Ascending aorta (tissue), 2 donors: ENCODE results near the gene ABCC8. TPM values are rescaled to one million over a fixed set of nuclear protein-coding genes. Genes with fewer than 3 reads are reported as not detected.

Source experiments
- DNase-seq, 2 donors: peaks; one replicate each; pipeline ENCODE4 v3.0.0-alpha.2; 2019; ENCODE audit warnings: low spot score in 2 of 2
- H3K27ac ChIP-seq, 2 donors: fragments of 200-600 bp; sonication (generic); one replicate each; pipeline ENCODE4 v1.5.1; 2016 to 2017; ENCODE audit warnings: mild to moderate bottlenecking in 1 of 2
- H3K27me3 ChIP-seq: fragments of 200-600 bp; sonication (generic); one replicate; pipeline ENCODE4 v1.5.1; 2017
- H3K36me3 ChIP-seq, 2 donors: fragments of 200-600 bp; sonication (generic); one replicate each; pipeline ENCODE4 v1.5.1; 2016
- H3K4me1 ChIP-seq, 2 donors: fragments of 200-600 bp; sonication (generic); one replicate each; pipeline ENCODE4 v1.5.1; 2016 to 2017; ENCODE audit warnings: mild to moderate bottlenecking in 1 of 2
- H3K4me3 ChIP-seq, 2 donors: fragments of 200-600 bp; sonication (generic); one replicate each; pipeline ENCODE4 v1.5.1; 2016 to 2017; ENCODE audit warnings: mild to moderate bottlenecking in 1 of 2
- H3K9me3 ChIP-seq, 2 donors: fragments of 200-600 bp; sonication (generic); one replicate each; pipeline ENCODE4 v1.5.1; 2016
- intact Hi-C: fragments of 100-400 bp; cut with DNase I; formaldehyde crosslinking; loops from one replicate; pipeline ENCODE4 v1.15.1; 2023
- total RNA-seq: library from RNA; depleted of rRNA; stranded (reverse); fragments of >200 nt; gene quantifications from one replicate; pipeline ENCODE4 v1.1.0, GENCODE V29; 2016
- TF ChIP-seq, protein P1 (sequence below), 3 experiments: fragments of 200-600 bp in 2 of 3; fragments of 450-650 bp in 1 of 3; sonication (generic) in 2 of 3; IDR thresholded peaks; one replicate each; pipeline ENCODE4 v1.5.1; 2016 to 2019; ENCODE audit warnings: antibody characterized with exemption in 3 of 3, mild to moderate bottlenecking in 1 of 3, moderate library complexity in 1 of 3

ABCC8 gene
- total RNA-seq, 1 donor from 2014 or later = not detected

DNA sequence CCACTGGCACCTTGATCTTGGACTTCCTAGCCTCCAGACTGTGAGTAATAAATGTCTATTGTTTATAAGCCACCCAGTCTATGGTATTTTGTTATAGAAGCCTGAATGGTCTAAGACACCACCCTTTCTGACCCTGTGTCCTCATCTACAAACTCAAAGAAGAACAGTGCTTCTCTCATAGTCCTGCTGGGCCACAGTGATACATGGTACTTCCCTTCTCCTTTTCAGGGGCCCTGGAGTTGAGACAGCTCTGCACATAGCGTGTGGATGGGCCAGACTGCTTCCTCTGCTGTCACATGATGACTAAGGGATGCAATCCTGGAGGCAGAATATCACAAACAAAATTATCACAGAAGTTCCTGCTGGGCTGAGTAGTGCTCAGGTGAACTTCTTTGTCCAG is 93.2 kb downstream of the ABCC8 start:
- Histone ChIP-seq H3K4me1 (peaks cover 4% of the 10 kb centered on the region in 2 donors), H3K9me3 (no peaks in the 10 kb centered on the region), H3K4me3 (no peak overlapping the region), H3K27ac (no peak overlapping the region), H3K36me3 (no peaks in the 10 kb centered on the region), H3K27me3 (no peaks in the 10 kb centered on the region)
- intact Hi-C loops = loop anchor here (10.0 kb wide), 1 partner anchor 591 kb away; no protein-coding TSS in a partner anchor
- TF ChIP-seq, protein P1, sequence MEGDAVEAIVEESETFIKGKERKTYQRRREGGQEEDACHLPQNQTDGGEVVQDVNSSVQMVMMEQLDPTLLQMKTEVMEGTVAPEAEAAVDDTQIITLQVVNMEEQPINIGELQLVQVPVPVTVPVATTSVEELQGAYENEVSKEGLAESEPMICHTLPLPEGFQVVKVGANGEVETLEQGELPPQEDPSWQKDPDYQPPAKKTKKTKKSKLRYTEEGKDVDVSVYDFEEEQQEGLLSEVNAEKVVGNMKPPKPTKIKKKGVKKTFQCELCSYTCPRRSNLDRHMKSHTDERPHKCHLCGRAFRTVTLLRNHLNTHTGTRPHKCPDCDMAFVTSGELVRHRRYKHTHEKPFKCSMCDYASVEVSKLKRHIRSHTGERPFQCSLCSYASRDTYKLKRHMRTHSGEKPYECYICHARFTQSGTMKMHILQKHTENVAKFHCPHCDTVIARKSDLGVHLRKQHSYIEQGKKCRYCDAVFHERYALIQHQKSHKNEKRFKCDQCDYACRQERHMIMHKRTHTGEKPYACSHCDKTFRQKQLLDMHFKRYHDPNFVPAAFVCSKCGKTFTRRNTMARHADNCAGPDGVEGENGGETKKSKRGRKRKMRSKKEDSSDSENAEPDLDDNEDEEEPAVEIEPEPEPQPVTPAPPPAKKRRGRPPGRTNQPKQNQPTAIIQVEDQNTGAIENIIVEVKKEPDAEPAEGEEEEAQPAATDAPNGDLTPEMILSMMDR (IDR thresholded peaks at IDR 0.05) = no peak
- no peak for DNase-seq

DNA sequence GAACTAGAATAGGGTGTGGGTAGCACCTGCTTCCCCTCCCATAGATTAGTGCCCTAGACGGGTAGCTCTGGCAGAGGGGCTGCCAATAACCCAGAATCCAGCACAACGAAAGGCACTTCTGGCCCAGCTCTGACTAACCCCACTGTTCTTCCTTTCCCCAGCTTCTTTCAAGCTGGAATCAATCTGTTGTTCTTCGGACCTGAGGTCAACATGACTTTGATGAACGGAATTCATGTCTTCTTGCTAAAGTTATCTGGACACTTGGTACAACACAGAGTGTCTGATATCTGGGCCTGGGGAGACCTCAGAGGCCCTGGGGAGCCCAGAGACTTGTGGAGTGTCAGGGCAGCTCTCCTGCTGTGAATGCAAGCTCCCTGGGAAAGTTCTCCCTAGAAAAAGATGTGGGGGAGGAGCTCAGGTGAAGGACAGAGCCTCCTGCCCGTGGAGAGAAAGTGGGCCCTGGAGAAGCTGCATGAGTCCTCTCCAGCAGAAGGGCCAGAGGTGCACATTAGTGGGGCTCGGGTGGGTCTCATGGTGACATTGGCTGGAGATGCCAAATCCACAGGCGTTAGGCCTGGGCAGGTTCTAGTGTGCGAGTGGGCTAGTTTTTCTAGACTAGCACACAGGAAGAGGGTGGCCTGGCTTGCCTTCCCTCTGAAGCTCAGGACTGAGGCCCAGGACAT is 94.5 kb downstream of the ABCC8 start:
- H3K36me3 ChIP-seq = no peaks in the 10 kb centered on the region
- no peak overlapping the region for H3K4me3 ChIP-seq
- intact Hi-C loops = loop anchor here (10.0 kb wide), 1 partner anchor 593 kb away; no protein-coding TSS in a partner anchor
- peaks cover 4% of the 10 kb centered on the region in 2 donors for H3K4me1 ChIP-seq
- no peak overlapping the region for H3K27ac ChIP-seq
- no peaks in the 10 kb centered on the region for H3K27me3 ChIP-seq
- TF ChIP-seq, protein P1 (IDR thresholded peaks at IDR 0.05) = no peak
- no peak for DNase-seq
- no peaks in the 10 kb centered on the region for H3K9me3 ChIP-seq

DNA sequence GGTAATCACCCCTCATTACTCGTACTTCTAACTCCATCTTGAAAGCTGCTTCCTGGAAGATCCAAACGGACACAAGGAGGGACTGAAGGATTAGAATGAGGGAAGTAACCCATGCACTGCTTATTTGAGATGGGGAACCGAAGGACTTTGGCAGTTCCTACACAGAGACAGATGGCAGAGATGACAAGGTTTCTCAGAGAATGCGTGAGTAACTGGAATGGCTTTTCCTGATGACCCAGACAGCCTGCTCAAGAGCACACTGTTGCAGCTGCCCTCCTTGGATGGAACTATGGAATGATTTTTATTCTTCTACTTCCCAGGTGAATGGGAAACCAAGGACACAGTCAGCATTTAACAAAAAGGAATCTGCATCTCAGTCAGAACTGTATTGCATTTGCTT is 95.5 kb downstream of the ABCC8 start:
- no peaks in the 10 kb centered on the region for H3K27me3 ChIP-seq
- intact Hi-C loops = loop anchor here (10.0 kb wide), 1 partner anchor 594 kb away; no protein-coding TSS in a partner anchor

DNA sequence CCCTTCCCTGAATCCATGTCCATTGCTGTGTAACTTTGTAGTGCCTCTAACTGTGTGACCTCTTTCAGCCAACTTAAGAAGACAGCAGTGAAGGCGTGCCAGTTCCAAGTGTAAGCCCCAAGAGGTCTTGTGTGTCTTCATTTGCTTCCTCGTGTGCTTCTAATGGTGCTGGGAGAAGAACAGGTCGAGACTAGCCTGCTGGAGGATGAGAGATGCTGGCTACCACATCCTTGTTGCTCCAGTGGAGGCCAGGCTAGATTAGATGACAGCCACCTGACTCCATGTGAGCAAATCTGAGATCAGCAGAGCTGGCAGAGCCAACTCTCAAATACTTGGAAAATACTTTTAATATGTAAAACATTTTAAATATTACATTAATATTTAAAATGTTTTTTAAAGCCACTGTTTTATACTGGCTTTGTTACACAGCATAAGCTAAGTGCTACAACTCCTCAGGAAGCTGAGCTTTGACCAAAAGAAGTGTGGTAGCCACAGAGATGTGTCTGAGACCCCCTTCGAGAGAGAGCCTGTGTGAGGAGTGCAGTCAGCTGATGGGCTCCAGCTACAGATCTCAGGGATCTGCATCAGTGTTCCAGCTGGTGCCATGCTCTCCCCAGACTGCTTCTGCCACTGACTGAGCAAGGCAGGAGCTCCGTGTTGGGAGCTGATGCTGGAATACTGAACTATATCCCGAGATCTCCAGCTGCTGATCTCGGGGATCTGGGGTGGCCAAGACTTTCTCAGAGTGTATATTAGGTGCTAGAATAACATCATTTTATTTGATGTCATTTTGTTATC is 97.1 kb downstream of the ABCC8 start:
- no peak for DNase-seq
- H3K27ac ChIP-seq = no peak overlapping the region
- H3K9me3 ChIP-seq = no peaks in the 10 kb centered on the region
- TF ChIP-seq, protein P1 (IDR thresholded peaks at IDR 0.05) = no peak
- peaks cover 0 to 3% of the 10 kb centered on the region in 2 donors for H3K36me3 ChIP-seq
- intact Hi-C loops = loop anchor here (10.0 kb wide), 1 partner anchor 595 kb away; no protein-coding TSS in a partner anchor
- no peaks in the 10 kb centered on the region for H3K4me1 ChIP-seq
- no peaks in the 10 kb centered on the region for H3K27me3 ChIP-seq
- no peak overlapping the region for H3K4me3 ChIP-seq

More for the DNA sequence above, 95.5 kb downstream of the ABCC8 start:
- H3K4me3 ChIP-seq = no peak overlapping the region
- TF ChIP-seq, protein P1 (IDR thresholded peaks at IDR 0.05) = no peak
- DNase-seq = no peak
- peaks cover 1 to 3% of the 10 kb centered on the region in 2 donors for H3K4me1 ChIP-seq
- no peak overlapping the region for H3K27ac ChIP-seq
- no peaks in the 10 kb centered on the region for H3K36me3 ChIP-seq
- no peaks in the 10 kb centered on the region for H3K9me3 ChIP-seq

DNA sequence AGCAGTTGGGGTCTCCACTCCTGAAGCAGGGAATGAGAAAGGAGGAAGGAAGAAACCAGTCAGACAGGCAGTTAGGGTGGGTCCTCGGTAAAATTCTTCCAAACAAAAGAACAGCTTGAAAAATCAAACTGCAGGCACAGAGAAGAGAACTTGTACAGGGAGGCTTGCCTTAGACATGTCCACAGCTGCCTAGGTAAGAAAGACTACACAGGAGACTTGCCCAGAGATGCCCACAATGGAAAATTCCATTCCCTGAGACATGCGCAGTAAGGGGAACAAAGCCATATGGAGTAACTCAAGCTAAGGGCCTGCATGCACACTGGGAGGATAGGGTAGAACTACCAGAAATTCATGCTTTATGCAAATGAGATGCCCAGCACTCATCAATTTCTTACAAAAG is 98.0 kb downstream of the ABCC8 start:
- Histone ChIP-seq H3K9me3 (no peaks in the 10 kb centered on the region), H3K27me3 (no peaks in the 10 kb centered on the region), H3K4me3 (no peak overlapping the region), H3K36me3 (peaks cover 2 to 9% of the 10 kb centered on the region in 2 donors), H3K27ac (no peak overlapping the region), H3K4me1 (no peaks in the 10 kb centered on the region)
- intact Hi-C loops = no loop called here
- TF ChIP-seq, protein P1 (IDR thresholded peaks at IDR 0.05) = no peak
- no peak for DNase-seq
